IPS DF 4.7 (cell line): Measurements from ENCODE around the gene RAB4B.
"Not testable (repeated sequence)": the region's sequence is repeated elsewhere in the genome, so short reads cannot be mapped to it uniquely, and the experiment has no call there.

ENCODE experiments used
- DNase-seq: peaks from one replicate; pipeline ENCODE4 v3.0.0-alpha.2; 2013; ENCODE audit warnings: low spot score; ENCODE audit errors: extremely low read depth

RAB4B gene

GRCh38 chr19:40803170-40803856 is 25.3 kb downstream of the RAB4B start:
- no peak for DNase-seq

DNA sequence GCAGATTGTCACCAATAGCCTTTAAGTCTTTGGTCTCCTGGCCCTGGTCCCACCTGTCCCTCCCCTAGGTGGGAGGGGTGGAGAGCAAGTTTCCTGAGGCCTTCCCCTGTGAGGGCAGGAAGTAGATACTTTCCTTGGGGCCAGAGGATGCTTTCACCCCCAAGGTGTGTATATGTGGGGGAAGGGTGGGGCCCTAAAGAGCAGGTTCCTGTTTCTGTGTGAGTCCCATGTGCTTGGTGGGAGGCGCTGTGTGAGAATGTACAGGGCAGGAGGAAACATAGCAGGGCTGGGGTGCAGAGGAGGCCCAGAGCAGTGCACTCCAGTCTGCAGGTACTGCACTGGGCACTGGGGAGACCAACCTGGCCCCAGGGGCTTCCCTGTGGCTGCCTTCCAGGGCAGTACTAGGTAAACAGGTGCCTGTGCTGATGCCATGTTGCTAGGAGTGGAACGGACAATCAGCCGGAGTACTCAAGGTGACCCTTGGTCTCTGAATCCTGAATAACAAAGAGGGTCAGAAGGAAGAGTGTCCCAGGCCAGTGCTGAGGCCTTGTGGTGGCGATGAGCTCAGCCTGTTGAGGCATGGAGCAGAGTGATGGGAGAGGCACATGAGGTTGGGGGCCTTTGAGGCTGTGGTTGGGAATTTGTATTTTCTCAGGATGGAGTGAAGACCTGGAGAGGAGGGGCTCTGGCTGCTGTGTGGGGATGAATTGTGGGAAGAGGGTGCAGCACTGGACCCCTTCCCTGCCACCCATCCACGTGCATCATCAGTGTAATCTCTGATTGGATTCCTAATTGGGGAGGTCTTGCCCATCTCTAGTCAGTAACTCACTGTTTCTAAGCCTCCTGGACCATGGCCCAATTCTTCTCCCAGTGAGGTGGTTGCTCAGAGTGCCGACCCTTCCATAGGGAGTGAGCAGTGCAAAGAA is 26.1 kb downstream of the RAB4B start:
- no peak for DNase-seq

DNA sequence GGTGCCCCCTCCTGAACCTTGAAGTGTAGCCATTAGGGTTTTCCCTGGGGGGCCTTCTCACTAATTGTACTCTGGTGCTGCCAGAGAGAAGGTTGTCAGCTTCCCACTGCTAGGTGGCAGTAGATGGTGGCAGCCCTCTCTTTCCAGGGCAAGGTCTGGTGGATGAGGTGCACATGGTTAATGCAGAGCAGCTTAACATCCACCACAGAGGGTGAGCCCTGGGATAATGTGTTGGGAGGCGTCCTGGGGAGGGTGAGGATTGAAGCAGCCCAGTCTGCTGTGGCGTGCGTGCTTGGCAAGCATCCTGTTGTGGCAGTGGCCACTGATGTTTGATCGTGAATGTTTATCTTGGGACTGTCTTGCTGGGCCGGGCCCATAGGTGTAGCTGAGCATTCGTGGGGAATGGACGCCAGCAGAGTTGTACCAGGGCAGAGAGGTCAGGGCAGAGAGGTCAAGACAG is 26.8 kb downstream of the RAB4B start:
- no peak for DNase-seq

GRCh38 chr19:40805258-40805868 is 27.3 kb downstream of the RAB4B start:
- no peak for DNase-seq

DNA sequence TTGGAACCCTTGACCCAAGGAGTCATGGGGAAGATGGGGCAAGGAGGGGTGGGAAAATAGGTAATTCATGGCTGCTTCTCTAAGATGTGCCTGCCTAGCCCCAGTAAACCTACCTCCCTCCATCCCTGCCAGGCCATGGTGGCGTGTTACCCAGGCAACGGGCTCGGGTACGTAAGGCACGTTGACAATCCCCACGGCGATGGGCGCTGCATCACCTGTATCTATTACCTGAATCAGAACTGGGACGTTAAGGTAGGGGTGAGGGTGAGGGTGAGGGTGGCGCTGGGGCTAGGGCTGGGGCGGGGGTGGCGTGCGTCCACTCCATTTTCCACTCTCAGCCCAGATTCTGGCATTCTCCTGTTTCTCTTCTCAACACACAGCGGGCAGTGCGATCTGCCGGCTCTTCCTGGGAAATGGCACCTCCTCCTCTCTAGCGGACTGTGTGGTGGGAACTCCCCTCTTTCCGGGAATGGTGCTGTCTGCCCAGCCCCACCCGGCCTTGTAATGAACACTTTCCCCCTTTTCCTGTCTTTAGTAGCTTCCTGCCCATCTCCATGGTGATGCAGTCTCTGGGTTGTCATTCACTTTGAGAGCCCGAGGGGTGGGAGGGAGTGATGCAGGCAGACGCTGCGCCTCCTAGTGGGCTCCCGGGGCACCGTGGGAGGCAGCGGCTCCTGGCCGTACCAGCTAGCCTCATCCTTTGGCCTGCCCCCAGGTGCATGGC is 28.5 kb downstream of the RAB4B start:
- peak; percentile 99 for DNase-seq

GRCh38 chr19:40807147-40808020 is 29.3 kb downstream of the RAB4B start:
- no peak for DNase-seq

GRCh38 chr19:40808021-40808325 is 29.9 kb downstream of the RAB4B start:
- no peak for DNase-seq

DNA sequence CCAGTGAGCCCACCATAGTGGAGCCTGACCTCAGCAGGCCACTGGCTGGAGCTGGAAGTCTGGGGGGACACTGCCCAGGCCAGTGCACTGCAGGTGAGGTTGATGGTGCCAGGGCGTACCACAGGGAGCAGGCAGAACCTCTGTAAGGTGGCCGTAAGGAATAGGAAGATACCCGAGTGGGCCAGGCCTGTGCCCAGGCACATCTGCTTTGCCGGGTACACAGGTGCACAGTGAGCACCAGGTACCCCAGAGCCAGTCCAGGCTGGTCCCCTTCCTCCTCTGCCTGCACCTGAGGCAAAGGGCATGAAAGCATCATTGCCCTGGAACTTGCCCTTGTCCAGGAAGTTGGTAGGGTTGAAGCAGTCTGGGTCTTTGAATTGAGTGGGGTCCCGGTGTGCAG is 30.4 kb downstream of the RAB4B start:
- no peak for DNase-seq

DNA sequence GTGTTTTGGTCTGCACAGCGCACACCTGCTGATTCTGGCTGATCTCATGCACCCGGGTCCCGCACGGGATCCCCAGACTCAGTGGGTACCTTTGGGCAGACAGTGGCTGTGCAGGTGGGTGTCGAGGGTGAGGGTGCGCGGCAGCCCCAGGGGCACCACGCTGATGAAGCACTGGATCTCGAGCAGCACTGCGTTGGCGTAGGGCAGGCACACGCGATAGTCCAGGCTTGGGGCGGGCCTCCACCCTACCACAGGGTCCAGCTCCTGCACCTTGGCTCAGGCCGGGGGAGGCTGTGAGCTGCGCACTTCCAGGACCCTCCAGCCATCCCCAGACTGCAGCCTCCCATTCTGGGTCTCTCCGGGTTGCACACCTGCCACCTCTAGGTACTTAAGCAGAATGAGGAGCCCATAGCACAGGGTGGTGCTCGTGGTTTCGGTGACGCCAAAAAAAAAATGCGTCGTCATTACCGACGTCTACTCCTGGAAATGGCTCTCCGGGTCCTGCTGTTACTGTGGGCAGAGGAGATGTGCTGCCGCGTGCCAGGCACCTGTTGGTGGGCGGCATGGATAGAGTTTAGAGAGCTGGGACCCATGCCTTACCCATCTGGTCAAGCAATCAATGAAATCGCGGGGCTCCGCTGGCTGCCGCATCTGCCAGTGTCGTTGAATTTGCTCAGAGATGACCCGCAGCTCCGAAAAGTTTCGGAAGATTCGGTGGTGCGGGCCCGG is 31.5 kb downstream of the RAB4B start:
- DNase-seq, result no peak

GRCh38 chr19:40810160-40810559 is 32.1 kb downstream of the RAB4B start:
- no peak for DNase-seq

GRCh38 chr19:40810649-40811408 is 32.8 kb downstream of the RAB4B start:
- DNase-seq, result not testable (repeated sequence)

- DNase-seq, result no peak
Measured at GRCh38 chr19:40811478-40812341, 33.7 kb downstream of the RAB4B start.

DNA sequence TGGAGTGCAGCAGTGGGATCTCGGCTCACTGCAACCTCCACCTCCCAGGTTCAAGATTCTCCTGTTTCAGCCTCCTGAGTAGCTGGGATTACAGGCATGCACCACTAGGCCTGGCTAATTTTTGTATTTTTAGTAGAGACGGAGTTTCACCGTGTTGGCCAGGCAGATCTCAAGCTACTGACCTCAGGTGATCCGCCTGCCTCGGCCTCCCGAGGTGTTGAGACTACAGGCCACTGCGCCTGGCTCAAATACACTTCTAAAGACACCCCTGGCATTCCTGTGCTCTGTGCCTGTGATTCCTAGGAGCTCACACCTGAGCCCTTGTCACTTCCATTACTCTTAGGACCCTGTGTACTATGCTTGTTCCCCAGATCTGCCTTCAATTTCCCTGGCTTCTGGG is 34.5 kb downstream of the RAB4B start:
- DNase-seq, result not testable (repeated sequence)

DNA sequence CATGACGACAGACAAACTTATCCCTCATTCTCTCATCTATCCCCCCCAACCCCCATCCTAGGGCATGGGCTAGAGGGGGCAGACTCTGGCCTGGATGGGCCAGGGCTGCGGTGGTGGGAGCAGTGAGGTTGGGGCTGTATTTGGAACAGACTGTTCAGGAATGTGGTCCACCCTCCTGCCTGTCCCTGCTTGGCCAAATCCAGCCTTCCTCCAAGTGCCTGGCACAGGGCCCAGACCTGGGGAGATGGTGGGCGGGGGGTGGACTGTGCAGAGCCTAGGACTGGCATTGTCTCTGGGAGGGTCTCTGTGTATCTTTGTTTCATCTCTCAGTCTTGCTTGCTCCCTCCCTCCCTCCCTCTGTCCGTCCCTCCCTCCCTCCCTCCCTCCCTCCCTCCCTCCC is 35.1 kb downstream of the RAB4B start:
- no peak for DNase-seq

GRCh38 chr19:40815223-40815622 is 37.2 kb downstream of the RAB4B start:
- DNase-seq, result no peak

- not testable (repeated sequence) for DNase-seq
Measured at GRCh38 chr19:40818480-40819399, 40.7 kb downstream of the RAB4B start.
